ENCODE measurements around the gene LRRC47. TPM values are rescaled to one million over a fixed set of nuclear protein-coding genes. Genes with fewer than 3 reads are reported as not detected.

LRRC47 gene
- total RNA-seq, 1 experiment from 2014 or later, result 65.1 TPM

DNA sequence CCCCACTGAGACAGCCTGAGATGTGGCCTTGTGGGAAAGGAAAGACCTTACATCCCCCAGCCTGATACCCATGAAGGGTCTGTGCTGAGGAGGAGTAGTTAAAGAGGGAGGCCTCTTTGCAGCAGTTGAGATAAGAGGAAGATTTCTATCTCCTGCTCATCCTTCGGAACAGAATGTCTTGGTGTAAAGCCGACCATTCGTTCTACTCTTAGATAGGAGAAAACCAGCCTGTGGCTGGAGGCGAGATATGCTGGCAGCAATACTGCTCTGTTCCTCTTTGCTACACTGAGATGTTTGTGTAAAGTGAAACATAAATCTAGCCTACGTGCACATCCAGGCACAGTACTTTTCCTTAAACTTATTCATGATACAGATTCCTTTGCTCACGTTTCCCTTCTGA, 45.6 kb downstream of the LRRC47 start:
- peaks cover 11% of the 10 kb centered on the region for H3K23me2 ChIP-seq (ENCODE audit: insufficient read length, low read depth, low read length, poor library complexity, severe bottlenecking)
- H3K79me2 ChIP-seq (ENCODE audit: insufficient read depth, low read length), result no peaks in the 10 kb centered on the region
- no peak overlapping the region for H2BK12ac ChIP-seq (ENCODE audit: insufficient read length, low read depth, low read length)
- no peaks in the 10 kb centered on the region; the same call in 1 of the 2 replicates for H3K27me3 ChIP-seq (ENCODE audit: insufficient read depth, low read length)
- no peak overlapping the region for H3T11ph ChIP-seq (ENCODE audit: low read length)
- H3K27me3 Mint-ChIP-seq (ENCODE audit: low read depth), result peaks cover 31% of the 10 kb centered on the region
- H4K8ac ChIP-seq (replicated peaks; ENCODE audit: insufficient read length, low read depth, low read length), result no peak overlapping the region
- WGBS (ENCODE audit: extremely low coverage, insufficient read length, low lambda C conversion rate), result no CpG with 5 or more reads among the region's 6 CpGs
- H3K56ac ChIP-seq (ENCODE audit: insufficient read length, low read depth, low read length), result no peak overlapping the region
- no peak overlapping the region for H2AK5ac ChIP-seq (ENCODE audit: insufficient read length, low read length)
- H4K5ac ChIP-seq (ENCODE audit: insufficient read length, low read depth, low read length), result no peak overlapping the region
- no peak for DNase-seq
- no peaks in the 10 kb centered on the region for H3K9me3 ChIP-seq (ENCODE audit: control insufficient read depth, low read depth, low read length)
- TF ChIP-seq, protein P1, sequence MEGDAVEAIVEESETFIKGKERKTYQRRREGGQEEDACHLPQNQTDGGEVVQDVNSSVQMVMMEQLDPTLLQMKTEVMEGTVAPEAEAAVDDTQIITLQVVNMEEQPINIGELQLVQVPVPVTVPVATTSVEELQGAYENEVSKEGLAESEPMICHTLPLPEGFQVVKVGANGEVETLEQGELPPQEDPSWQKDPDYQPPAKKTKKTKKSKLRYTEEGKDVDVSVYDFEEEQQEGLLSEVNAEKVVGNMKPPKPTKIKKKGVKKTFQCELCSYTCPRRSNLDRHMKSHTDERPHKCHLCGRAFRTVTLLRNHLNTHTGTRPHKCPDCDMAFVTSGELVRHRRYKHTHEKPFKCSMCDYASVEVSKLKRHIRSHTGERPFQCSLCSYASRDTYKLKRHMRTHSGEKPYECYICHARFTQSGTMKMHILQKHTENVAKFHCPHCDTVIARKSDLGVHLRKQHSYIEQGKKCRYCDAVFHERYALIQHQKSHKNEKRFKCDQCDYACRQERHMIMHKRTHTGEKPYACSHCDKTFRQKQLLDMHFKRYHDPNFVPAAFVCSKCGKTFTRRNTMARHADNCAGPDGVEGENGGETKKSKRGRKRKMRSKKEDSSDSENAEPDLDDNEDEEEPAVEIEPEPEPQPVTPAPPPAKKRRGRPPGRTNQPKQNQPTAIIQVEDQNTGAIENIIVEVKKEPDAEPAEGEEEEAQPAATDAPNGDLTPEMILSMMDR (conservative IDR thresholded peaks at IDR 0.05), result no peak
- H3K23ac ChIP-seq (ENCODE audit: insufficient read length, low read depth, low read length), result no peak overlapping the region
- no peak overlapping the region for H3K9ac ChIP-seq (ENCODE audit: extremely low read depth, insufficient read length, low read length)
- no peak overlapping the region for H3K27ac Mint-ChIP-seq
- H4K20me1 ChIP-seq (ENCODE audit: control insufficient read depth, insufficient read depth, insufficient read length), result no peaks in the 10 kb centered on the region
- no peak overlapping the region for H2BK15ac ChIP-seq (ENCODE audit: low read depth, low read length)
- H2AFZ ChIP-seq (ENCODE audit: low read length), result no peak overlapping the region
- no peak overlapping the region for H2BK120ac ChIP-seq (ENCODE audit: low read depth, low read length, poor library complexity, severe bottlenecking)
- no peak overlapping the region for H3K18ac ChIP-seq (ENCODE audit: insufficient read length, low read depth, low read length)
- peaks cover 5% of the 10 kb centered on the region; the same call in 1 of the 2 replicates for H3K4me1 ChIP-seq (ENCODE audit: insufficient read depth, low read length)
- H3K14ac ChIP-seq (ENCODE audit: insufficient read depth, low read length), result no peak overlapping the region
- H3K79me1 ChIP-seq (ENCODE audit: insufficient read depth, low read depth, low read length, poor library complexity, severe bottlenecking), result no peaks in the 10 kb centered on the region
- no peak overlapping the region for H2BK5ac ChIP-seq (ENCODE audit: insufficient read length, low read length)
- peaks cover 5 to 8% of the 10 kb centered on the region in 2 experiments for H3K4me1 Mint-ChIP-seq
- H3K4me3 Mint-ChIP-seq, result no peak overlapping the region
- no peak overlapping the region for H3K27ac ChIP-seq (ENCODE audit: insufficient read length, low read depth, low read length)
- no peak overlapping the region for H3K4me2 ChIP-seq (ENCODE audit: insufficient read depth, insufficient read length, low read length)
- no peak overlapping the region for H4K91ac ChIP-seq (ENCODE audit: insufficient read length, low read depth, low read length)
- no peak overlapping the region for H3K4ac ChIP-seq (ENCODE audit: low read depth, low read length)
- no peaks in the 10 kb centered on the region for H3K9me3 Mint-ChIP-seq
- H3K36me3 Mint-ChIP-seq (ENCODE audit: insufficient read depth in 1 of 3, low read depth in 3 of 3), result peaks cover 3% of the 10 kb centered on the region in 3 experiments; a peak in 5 of 7 replicates
- no peak overlapping the region for H2BK20ac ChIP-seq (ENCODE audit: low read depth, low read length, poor library complexity, severe bottlenecking)
